HTERT RPE-1 (cell line): ENCODE measurements around the gene TP53BP1.

ENCODE experiments used
- in situ Hi-C: fragments of 300-500 bp; cut with MboI; formaldehyde crosslinking; loops from 4 replicates; pipeline ENCODE4 v1.14.3; 2020; ENCODE audit warnings: low sequenced_read_pairs

The TP53BP1 gene

GRCh38 chr15:43521419-43521818 is 28.5 kb upstream of the TP53BP1 start:
- in situ Hi-C loops, result no loop called here

- in situ Hi-C loops, result no loop called here
These were observed 27.2 kb upstream of the TP53BP1 start for GRCh38 chr15:43520138-43520537.

- in situ Hi-C loops, result no loop called here
These were observed 26.2 kb upstream of the TP53BP1 start for GRCh38 chr15:43519196-43519595.

- in situ Hi-C loops, result no loop called here
These were observed 25.3 kb upstream of the TP53BP1 start for GRCh38 chr15:43518197-43518761.

- in situ Hi-C loops, result no loop called here
These were observed 24.6 kb upstream of the TP53BP1 start, which contains the start of gene MAP1A for GRCh38 chr15:43517354-43518196. TSS of gene MAP1A (plus strand) at chr15:43517608. CDS start at chr15:43521474, 3,866 bp downstream.

- in situ Hi-C loops, result no loop called here
These were observed 23.9 kb upstream of the TP53BP1 start for GRCh38 chr15:43516801-43517353.

GRCh38 chr15:43516185-43516584 is 23.2 kb upstream of the TP53BP1 start:
- in situ Hi-C loops, result no loop called here

- in situ Hi-C loops, result no loop called here
These were observed 22.8 kb upstream of the TP53BP1 start for GRCh38 chr15:43515741-43516140.

GRCh38 chr15:43514241-43515057 is 21.5 kb upstream of the TP53BP1 start:
- in situ Hi-C loops, result no loop called here

GRCh38 chr15:43513550-43513949 is 20.6 kb upstream of the TP53BP1 start:
- in situ Hi-C loops, result no loop called here

- in situ Hi-C loops, result no loop called here
These were observed 18.3 kb upstream of the TP53BP1 start for GRCh38 chr15:43511012-43511885.

- in situ Hi-C loops, result no loop called here
These were observed 17.4 kb upstream of the TP53BP1 start for GRCh38 chr15:43510200-43511011.

- in situ Hi-C loops, result no loop called here
These were observed 16.8 kb upstream of the TP53BP1 start for GRCh38 chr15:43509660-43510199.

GRCh38 chr15:43508991-43509659 is 16.2 kb upstream of the TP53BP1 start:
- in situ Hi-C loops, result no loop called here

GRCh38 chr15:43508421-43508820 is 15.5 kb upstream of the TP53BP1 start:
- in situ Hi-C loops, result no loop called here

GRCh38 chr15:43505738-43506137 is 12.8 kb upstream of the TP53BP1 start:
- in situ Hi-C loops, result no loop called here

- in situ Hi-C loops, result no loop called here
These were observed 6.7 kb upstream of the TP53BP1 start for GRCh38 chr15:43499635-43500034.

GRCh38 chr15:43498990-43499389 is 6.0 kb upstream of the TP53BP1 start:
- in situ Hi-C loops, result no loop called here
